Adipocyte (in vitro differentiated cells): Measurements from ENCODE around the gene AHRR.
A peak's percentile ranks its signal among the peaks of the same experiment; 100 is the strongest.

ENCODE experiments used
- DNase-seq: peaks from one replicate; pipeline ENCODE4 v3.0.0-alpha.2; 2015; ENCODE audit warnings: low read depth
- H3K27me3 ChIP-seq: replicated peaks from 2 replicates; pipeline ENCODE4 v1.7.0; 2013; ENCODE audit warnings: mild to moderate bottlenecking, low read length, moderate library complexity; ENCODE audit not compliant: control insufficient read depth, insufficient read depth
- H3K36me3 ChIP-seq: 2 replicates; pipeline ENCODE4 v1.7.0; 2013; ENCODE audit warnings: low read length, mild to moderate bottlenecking, moderate library complexity; ENCODE audit not compliant: control insufficient read depth, insufficient read depth, severe bottlenecking
- H3K4me1 ChIP-seq: 2 replicates; pipeline ENCODE4 v1.7.0; 2013; ENCODE audit warnings: mild to moderate bottlenecking, low read length, moderate library complexity; ENCODE audit not compliant: control insufficient read depth, insufficient read depth
- H3K4me3 ChIP-seq: 2 replicates; pipeline ENCODE4 v1.7.0; 2013; ENCODE audit warnings: mild to moderate bottlenecking, low read length, moderate library complexity
- H3K9ac ChIP-seq: 2 replicates; pipeline ENCODE4 v1.7.0; 2013; ENCODE audit warnings: mild to moderate bottlenecking, low read length, moderate library complexity
- H3K9me3 ChIP-seq: 2 replicates; pipeline ENCODE4 v1.7.0; 2013; ENCODE audit warnings: mild to moderate bottlenecking, low read length, moderate library complexity; ENCODE audit not compliant: control insufficient read depth

The AHRR gene

GRCh38 chr5:322942-323879, 1.7 kb downstream of the AHRR start:
- peaks cover 9% of the 10 kb centered on the region for H3K4me1 ChIP-seq
- DNase-seq, result peak; percentile 42
- no peaks in the 10 kb centered on the region for H3K27me3 ChIP-seq
- no peaks in the 10 kb centered on the region for H3K36me3 ChIP-seq
- peak overlapping the region; percentile 84 for H3K4me3 ChIP-seq
- H3K9ac ChIP-seq, result peak overlapping the region; percentile 84
- no peaks in the 10 kb centered on the region for H3K9me3 ChIP-seq

GRCh38 chr5:324736-325612, 3.5 kb downstream of the AHRR start:
- no peak for DNase-seq

GRCh38 chr5:326109-326508, 4.6 kb downstream of the AHRR start:
- no peaks in the 10 kb centered on the region for H3K36me3 ChIP-seq
- H3K27me3 ChIP-seq, result no peaks in the 10 kb centered on the region
- no peaks in the 10 kb centered on the region for H3K9me3 ChIP-seq
- H3K9ac ChIP-seq, result no peak overlapping the region
- no peaks in the 10 kb centered on the region for H3K4me1 ChIP-seq
- H3K4me3 ChIP-seq, result no peak overlapping the region
- DNase-seq, result no peak

More at GRCh38 chr5:324736-325612, 3.5 kb downstream of the AHRR start:
- Histone ChIP-seq H3K9me3 (no peaks in the 10 kb centered on the region), H3K9ac (no peak overlapping the region), H3K4me1 (peaks cover 4% of the 10 kb centered on the region), H3K27me3 (no peaks in the 10 kb centered on the region), H3K4me3 (no peak overlapping the region), H3K36me3 (no peaks in the 10 kb centered on the region)

GRCh38 chr5:329121-329735, 7.7 kb downstream of the AHRR start:
- no peak overlapping the region for H3K9ac ChIP-seq
- no peaks in the 10 kb centered on the region for H3K9me3 ChIP-seq
- no peaks in the 10 kb centered on the region for H3K4me1 ChIP-seq
- H3K36me3 ChIP-seq, result no peaks in the 10 kb centered on the region
- DNase-seq, result peak; percentile 74
- H3K27me3 ChIP-seq, result no peaks in the 10 kb centered on the region
- H3K4me3 ChIP-seq, result no peak overlapping the region

- Histone ChIP-seq H3K4me3 (no peak overlapping the region), H3K36me3 (no peaks in the 10 kb centered on the region), H3K9me3 (no peaks in the 10 kb centered on the region), H3K27me3 (no peaks in the 10 kb centered on the region), H3K4me1 (no peaks in the 10 kb centered on the region), H3K9ac (no peak overlapping the region)
- DNase-seq, result peak; percentile 23
These were observed 8.3 kb downstream of the AHRR start for GRCh38 chr5:329768-330167.

GRCh38 chr5:332843-333242, 11.3 kb downstream of the AHRR start:
- no peak overlapping the region for H3K4me3 ChIP-seq
- H3K9me3 ChIP-seq, result no peaks in the 10 kb centered on the region
- no peaks in the 10 kb centered on the region for H3K27me3 ChIP-seq
- H3K9ac ChIP-seq, result no peak overlapping the region
- H3K4me1 ChIP-seq, result no peaks in the 10 kb centered on the region
- no peaks in the 10 kb centered on the region for H3K36me3 ChIP-seq
- no peak for DNase-seq

GRCh38 chr5:333945-334344, 12.4 kb downstream of the AHRR start:
- Histone ChIP-seq H3K9me3 (no peaks in the 10 kb centered on the region), H3K9ac (no peak overlapping the region), H3K27me3 (no peaks in the 10 kb centered on the region), H3K36me3 (no peaks in the 10 kb centered on the region), H3K4me3 (no peak overlapping the region), H3K4me1 (no peaks in the 10 kb centered on the region)
- DNase-seq, result no peak

- H3K9ac ChIP-seq, result no peak overlapping the region
- no peaks in the 10 kb centered on the region for H3K9me3 ChIP-seq
- H3K4me3 ChIP-seq, result no peak overlapping the region
- no peak for DNase-seq
- no peaks in the 10 kb centered on the region for H3K4me1 ChIP-seq
- no peaks in the 10 kb centered on the region for H3K36me3 ChIP-seq
- H3K27me3 ChIP-seq, result no peaks in the 10 kb centered on the region
These were observed 13.6 kb downstream of the AHRR start for GRCh38 chr5:334903-335739.

GRCh38 chr5:335740-336038, 14.2 kb downstream of the AHRR start:
- Histone ChIP-seq H3K27me3 (no peaks in the 10 kb centered on the region), H3K36me3 (no peaks in the 10 kb centered on the region), H3K9me3 (no peaks in the 10 kb centered on the region), H3K9ac (no peak overlapping the region), H3K4me1 (no peaks in the 10 kb centered on the region), H3K4me3 (no peak overlapping the region)
- DNase-seq, result no peak

- Histone ChIP-seq H3K9ac (no peak overlapping the region), H3K9me3 (no peaks in the 10 kb centered on the region)
- DNase-seq, result peak; percentile 38
These were observed 16.1 kb downstream of the AHRR start for GRCh38 chr5:337563-338130.

More at GRCh38 chr5:337563-338130, 16.1 kb downstream of the AHRR start:
- Histone ChIP-seq H3K27me3 (no peaks in the 10 kb centered on the region), H3K36me3 (no peaks in the 10 kb centered on the region), H3K4me1 (no peaks in the 10 kb centered on the region), H3K4me3 (no peak overlapping the region)
